ENCODE results near the gene NAE1. TPM values are rescaled to one million over a fixed set of nuclear protein-coding genes. Genes with fewer than 3 reads are reported as not detected.

Gene NAE1
- total RNA-seq, 1 experiment from 2014 or later = 82.3 TPM

DNA sequence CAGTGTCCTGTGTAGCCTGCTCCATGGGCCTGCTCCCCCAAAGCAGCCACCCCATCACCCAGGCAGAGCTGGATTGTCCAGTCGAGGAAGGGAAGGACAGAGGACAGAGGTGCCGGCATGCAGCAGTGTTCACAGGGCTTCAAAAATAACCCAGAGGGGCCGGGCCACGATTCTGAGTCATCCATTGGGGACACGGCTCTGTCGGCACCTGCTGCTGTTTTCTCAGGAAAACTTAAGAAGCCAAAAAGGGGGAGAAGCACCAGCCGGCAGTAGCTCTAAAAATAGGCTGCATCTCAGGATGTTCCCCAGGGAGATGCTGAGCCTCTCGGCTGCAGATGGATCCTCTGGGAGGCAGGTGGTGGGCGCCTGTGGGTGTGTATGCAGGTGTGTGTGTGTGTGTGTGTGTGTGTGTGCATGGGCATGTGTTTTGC is 15.0 kb upstream of the NAE1 start:
- Histone ChIP-seq H3K4me2 (ENCODE audit: low read length) (no peak overlapping the region), H3K27ac (ENCODE audit: low read length) (no peak overlapping the region), H3K4me1 (ENCODE audit: insufficient read depth, low read length) (no peaks in the 10 kb centered on the region), H3F3A (ENCODE audit: low read length, unreplicated experiment) (no peaks in the 10 kb centered on the region), H3K36me3 (ENCODE audit: low read depth, low read length) (no peaks in the 10 kb centered on the region), H3K27me3 (ENCODE audit: low read length) (peaks cover 18% of the 10 kb centered on the region), H2AFZ (ENCODE audit: low read length) (no peak overlapping the region), H3K79me2 (ENCODE audit: low read length) (no peaks in the 10 kb centered on the region), H3K9me3 (ENCODE audit: low read length) (no peaks in the 10 kb centered on the region), H3K4me3 (ENCODE audit: low read length) (no peak overlapping the region), H3K9me2 (replicated peaks; ENCODE audit: low read length) (no peaks in the 10 kb centered on the region), H3K9ac (ENCODE audit: low read length) (no peak overlapping the region), H4K20me1 (ENCODE audit: low read length) (no peaks in the 10 kb centered on the region)
- DNase-seq (no peak), ATAC-seq (no peak)
- intact Hi-C loops (cut with micrococcal nuclease) = no loop called here
- ChIA-PET POLR2A (ENCODE audit: unreplicated experiment) (no interaction called here), CTCF (no interaction called here)
- no peak for TF ChIP-seq EZH2 (IDR thresholded peaks at IDR 0.05; ENCODE audit: low read length, unreplicated experiment)
- no peak for TF ChIP-seq CTCF (conservative IDR thresholded peaks at IDR 0.05; ENCODE audit: low read depth, low read length)
- BruUV-seq (replicated peaks) = no TSS peak

- Histone ChIP-seq H3K27ac (ENCODE audit: low read length) (no peak overlapping the region), H3K4me2 (ENCODE audit: low read length) (peak overlapping the region; percentile 86), H3F3A (ENCODE audit: low read length, unreplicated experiment) (no peaks in the 10 kb centered on the region), H3K79me2 (ENCODE audit: low read length) (no peaks in the 10 kb centered on the region), H3K9ac (ENCODE audit: low read length) (no peak overlapping the region), H2AFZ (ENCODE audit: low read length) (peak overlapping the region; percentile 34; the same call in 1 of the 2 replicates), H3K4me1 (ENCODE audit: insufficient read depth, low read length) (no peaks in the 10 kb centered on the region), H3K36me3 (ENCODE audit: low read depth, low read length) (no peaks in the 10 kb centered on the region), H3K9me2 (replicated peaks; ENCODE audit: low read length) (no peaks in the 10 kb centered on the region), H4K20me1 (ENCODE audit: low read length) (no peaks in the 10 kb centered on the region), H3K4me3 (ENCODE audit: low read length) (peak overlapping the region; percentile 62), H3K9me3 (ENCODE audit: low read length) (no peaks in the 10 kb centered on the region), H3K27me3 (ENCODE audit: low read length) (peaks cover 18% of the 10 kb centered on the region)
- POLR2A ChIA-PET (ENCODE audit: unreplicated experiment) = no interaction called here
- ATAC-seq = no peak
- TF ChIP-seq EZH2phosphoT487 (IDR thresholded peaks at IDR 0.05; ENCODE audit: borderline replicate concordance, low read length) (no peak), EZH2 (IDR thresholded peaks at IDR 0.05; ENCODE audit: low read length, unreplicated experiment) (no peak), CTCF (conservative IDR thresholded peaks at IDR 0.05; ENCODE audit: low read depth, low read length) (no peak)
- CTCF ChIA-PET = no interaction called here
- intact Hi-C loops (cut with micrococcal nuclease) = no loop called here
- no peak for DNase-seq
- no TSS peak for BruUV-seq (replicated peaks)
Observed at GRCh38 chr16:66845080-66845410, 14.3 kb upstream of the NAE1 start.

DNA sequence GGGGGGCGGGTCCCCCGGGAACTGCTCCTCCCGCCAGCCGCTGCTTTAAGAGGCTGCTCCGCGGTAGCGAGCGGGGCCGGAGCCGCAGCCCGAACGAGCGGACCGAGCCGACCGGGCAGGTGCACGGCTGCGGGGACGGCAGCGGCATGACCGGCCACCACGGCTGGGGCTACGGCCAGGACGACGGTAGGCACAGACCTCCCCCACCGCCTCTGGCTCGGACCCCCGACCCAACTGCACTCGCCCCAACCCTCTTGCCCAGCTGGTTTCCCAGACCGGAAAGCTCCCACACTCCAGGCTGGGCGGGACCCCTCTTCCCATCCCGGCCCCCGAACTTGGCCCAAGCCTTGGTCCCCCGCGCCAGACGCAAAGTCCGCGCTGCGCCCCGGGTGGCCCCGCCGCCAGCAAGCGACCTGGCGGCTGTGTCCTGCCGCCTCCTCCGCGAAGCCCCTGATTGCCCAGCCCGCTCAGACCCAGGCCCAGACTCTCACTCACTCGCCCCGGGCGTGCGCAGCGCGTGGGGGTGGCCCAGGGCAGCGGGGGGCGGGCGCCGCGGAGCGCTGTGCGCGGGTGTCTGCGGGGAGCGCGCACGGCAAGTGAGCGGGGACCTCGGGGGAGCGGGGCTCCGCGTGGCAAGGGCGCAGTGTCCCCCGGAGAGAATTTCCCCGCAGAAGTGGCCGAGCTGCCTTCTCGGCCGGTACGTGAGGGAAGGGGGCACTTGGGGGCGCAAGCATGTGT is 13.7 kb upstream of the NAE1 start, which contains the start of gene CA7:
Gene CA7 (plus strand): TSS at position 73 of the 738 bp plus-strand sequence. CDS start 74 bp downstream, at position 147.
- TF ChIP-seq EZH2 (IDR thresholded peaks at IDR 0.05; ENCODE audit: low read length, unreplicated experiment) = peak; percentile 56
- no peak for TF ChIP-seq CTCF (conservative IDR thresholded peaks at IDR 0.05; ENCODE audit: low read depth, low read length)
- TF ChIP-seq EZH2phosphoT487 (IDR thresholded peaks at IDR 0.05; ENCODE audit: borderline replicate concordance, low read length) = no peak
- peak within 1 kb of the TSS; percentile 86 for H3K4me2 ChIP-seq (ENCODE audit: low read length)
- no peaks in the 10 kb centered on the region for H3K36me3 ChIP-seq (ENCODE audit: low read depth, low read length)
- intact Hi-C loops (cut with micrococcal nuclease) = no loop called here
- ChIA-PET CTCF (interaction anchor here (0.8 kb wide), 1 partner anchor 14 kb away, joined by 3 read pairs; the partner anchor contains the start of gene NAE1), POLR2A (ENCODE audit: unreplicated experiment) (no interaction called here)
- no peaks in the 10 kb centered on the region for H3F3A ChIP-seq (ENCODE audit: low read length, unreplicated experiment)
- peak within 1 kb of the TSS; percentile 62 for H3K4me3 ChIP-seq (ENCODE audit: low read length)
- H3K9me2 ChIP-seq (replicated peaks; ENCODE audit: low read length) = no peaks in the 10 kb centered on the region
- peaks cover 18% of the 10 kb centered on the region for H3K27me3 ChIP-seq (ENCODE audit: low read length)
- peak within 1 kb of the TSS; percentile 34 for H2AFZ ChIP-seq (ENCODE audit: low read length)
- no peaks in the 10 kb centered on the region for H4K20me1 ChIP-seq (ENCODE audit: low read length)
- no peak for DNase-seq
- BruUV-seq (replicated peaks) = no TSS peak
- H3K79me2 ChIP-seq (ENCODE audit: low read length) = no peaks in the 10 kb centered on the region
- no peak within 1 kb of the TSS for H3K9ac ChIP-seq (ENCODE audit: low read length)
- H3K4me1 ChIP-seq (ENCODE audit: insufficient read depth, low read length) = no peaks in the 10 kb centered on the region
- H3K9me3 ChIP-seq (ENCODE audit: low read length) = no peaks in the 10 kb centered on the region
- H3K27ac ChIP-seq (ENCODE audit: low read length) = no peak within 1 kb of the TSS
- ATAC-seq = peak; percentile 46

All from PC-3 (cell line).